Epithelial cell of esophagus (primary cell): ENCODE measurements around the gene LSS.

Experiments used
- DNase-seq: peaks from one replicate; pipeline ENCODE4 v3.0.0; 2010; ENCODE audit warnings: low read depth
- H3K4me3 ChIP-seq: 2 replicates; pipeline ENCODE4 v1.5.1; 2011; ENCODE audit warnings: mild to moderate bottlenecking, low read length, control low read depth
- TF ChIP-seq, protein P1 (sequence below): IDR thresholded peaks from 2 replicates; pipeline ENCODE4 v1.5.1; 2011; ENCODE audit warnings: low read depth, mild to moderate bottlenecking, low read length, control low read depth, inconsistent platforms; ENCODE audit not compliant: insufficient read depth; ENCODE audit errors: missing control alignments

The LSS gene

DNA sequence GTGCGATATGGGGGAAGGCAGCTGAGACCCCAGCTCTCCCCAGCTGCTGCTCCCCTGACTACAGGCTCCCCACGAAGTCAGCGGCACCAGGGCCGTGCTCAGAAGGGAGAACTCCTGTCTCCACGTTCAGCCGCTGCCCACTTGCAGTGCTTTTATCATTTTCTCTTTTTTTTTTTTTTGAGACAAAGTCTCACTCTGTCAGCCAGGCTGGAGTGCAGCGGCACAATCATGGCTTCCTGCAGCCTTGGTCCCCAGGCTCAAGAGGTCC is 72.3 kb downstream of the LSS start:
- TF ChIP-seq, protein P1, sequence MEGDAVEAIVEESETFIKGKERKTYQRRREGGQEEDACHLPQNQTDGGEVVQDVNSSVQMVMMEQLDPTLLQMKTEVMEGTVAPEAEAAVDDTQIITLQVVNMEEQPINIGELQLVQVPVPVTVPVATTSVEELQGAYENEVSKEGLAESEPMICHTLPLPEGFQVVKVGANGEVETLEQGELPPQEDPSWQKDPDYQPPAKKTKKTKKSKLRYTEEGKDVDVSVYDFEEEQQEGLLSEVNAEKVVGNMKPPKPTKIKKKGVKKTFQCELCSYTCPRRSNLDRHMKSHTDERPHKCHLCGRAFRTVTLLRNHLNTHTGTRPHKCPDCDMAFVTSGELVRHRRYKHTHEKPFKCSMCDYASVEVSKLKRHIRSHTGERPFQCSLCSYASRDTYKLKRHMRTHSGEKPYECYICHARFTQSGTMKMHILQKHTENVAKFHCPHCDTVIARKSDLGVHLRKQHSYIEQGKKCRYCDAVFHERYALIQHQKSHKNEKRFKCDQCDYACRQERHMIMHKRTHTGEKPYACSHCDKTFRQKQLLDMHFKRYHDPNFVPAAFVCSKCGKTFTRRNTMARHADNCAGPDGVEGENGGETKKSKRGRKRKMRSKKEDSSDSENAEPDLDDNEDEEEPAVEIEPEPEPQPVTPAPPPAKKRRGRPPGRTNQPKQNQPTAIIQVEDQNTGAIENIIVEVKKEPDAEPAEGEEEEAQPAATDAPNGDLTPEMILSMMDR = no peak
- no peak for DNase-seq
- H3K4me3 ChIP-seq = no peak overlapping the region

DNA sequence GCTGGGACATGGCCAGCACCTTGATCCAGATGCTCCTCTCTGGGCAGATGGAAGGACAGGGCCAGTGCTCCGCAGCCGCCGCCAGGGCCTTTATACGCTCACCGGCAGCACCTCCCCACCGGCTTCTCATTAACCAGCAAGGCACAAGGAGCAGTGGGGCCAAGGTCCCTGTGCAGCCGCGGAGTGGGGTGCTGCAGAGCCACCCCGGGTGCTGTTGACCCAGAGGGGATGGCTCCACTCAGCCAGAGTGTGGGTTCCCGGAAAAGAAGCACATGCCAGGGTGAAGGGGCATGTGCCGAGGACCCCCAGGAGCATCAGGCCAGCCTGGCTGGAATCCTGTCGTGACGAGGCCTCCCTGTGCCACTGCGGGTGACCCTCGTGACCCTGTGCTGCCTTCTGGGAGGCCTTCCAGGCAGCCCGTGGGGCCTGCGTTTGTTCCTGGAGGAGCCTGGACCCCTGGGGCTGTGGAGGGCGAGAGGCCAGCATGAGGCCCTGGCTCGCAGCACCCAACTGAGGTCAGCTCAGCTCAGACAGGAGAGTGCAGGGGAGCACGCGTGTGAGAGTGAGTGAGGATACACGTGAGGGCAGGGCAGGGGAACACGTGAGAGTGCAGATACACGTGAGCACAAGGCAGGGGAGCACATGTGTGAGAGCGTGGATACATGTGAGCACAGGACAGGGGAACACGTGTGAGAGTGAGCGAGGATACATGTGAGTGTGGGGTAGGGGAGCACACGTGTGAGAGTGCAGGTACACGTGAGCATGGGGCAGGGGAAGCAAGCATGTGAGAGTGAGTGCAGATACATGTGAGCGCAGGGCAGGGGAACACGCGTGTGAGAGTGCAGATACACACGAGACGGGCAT is 72.8 kb downstream of the LSS start, which contains the start of gene FTCD:
TSS of gene FTCD (minus strand) at position 66 of the 864 bp plus-strand sequence. CDS start at position 10, 56 bp downstream.
- DNase-seq = no peak
- TF ChIP-seq, protein P1 = no peak
- H3K4me3 ChIP-seq = no peak within 1 kb of the TSS

DNA sequence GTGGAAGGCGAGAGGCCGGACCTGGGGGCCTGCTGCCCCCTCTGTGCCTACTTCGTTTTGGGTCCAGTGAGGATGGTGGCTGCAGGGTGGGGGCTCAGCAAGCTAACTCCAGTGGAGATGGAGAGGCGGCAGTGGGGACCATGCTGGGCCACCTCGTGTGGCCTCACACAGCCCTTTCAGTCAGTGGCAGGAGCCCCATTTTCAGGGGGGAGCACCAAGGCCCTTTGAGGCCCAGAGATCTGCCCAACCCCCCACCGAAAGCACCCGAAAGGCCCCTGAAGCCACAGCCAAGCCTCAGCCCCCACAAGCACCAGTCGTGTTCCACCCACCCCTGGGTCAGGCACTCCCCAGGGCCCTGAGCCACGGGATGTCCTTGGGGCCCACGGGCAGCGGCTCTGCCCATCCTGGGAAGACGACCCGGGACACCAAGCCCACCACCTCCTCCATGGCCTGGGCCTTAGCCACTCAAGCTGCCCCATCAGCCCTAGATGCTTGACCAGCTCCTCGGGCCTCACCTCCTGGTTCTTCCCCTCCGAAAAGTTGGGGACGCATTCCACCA is 73.5 kb downstream of the LSS start:
- no peak for DNase-seq

DNA sequence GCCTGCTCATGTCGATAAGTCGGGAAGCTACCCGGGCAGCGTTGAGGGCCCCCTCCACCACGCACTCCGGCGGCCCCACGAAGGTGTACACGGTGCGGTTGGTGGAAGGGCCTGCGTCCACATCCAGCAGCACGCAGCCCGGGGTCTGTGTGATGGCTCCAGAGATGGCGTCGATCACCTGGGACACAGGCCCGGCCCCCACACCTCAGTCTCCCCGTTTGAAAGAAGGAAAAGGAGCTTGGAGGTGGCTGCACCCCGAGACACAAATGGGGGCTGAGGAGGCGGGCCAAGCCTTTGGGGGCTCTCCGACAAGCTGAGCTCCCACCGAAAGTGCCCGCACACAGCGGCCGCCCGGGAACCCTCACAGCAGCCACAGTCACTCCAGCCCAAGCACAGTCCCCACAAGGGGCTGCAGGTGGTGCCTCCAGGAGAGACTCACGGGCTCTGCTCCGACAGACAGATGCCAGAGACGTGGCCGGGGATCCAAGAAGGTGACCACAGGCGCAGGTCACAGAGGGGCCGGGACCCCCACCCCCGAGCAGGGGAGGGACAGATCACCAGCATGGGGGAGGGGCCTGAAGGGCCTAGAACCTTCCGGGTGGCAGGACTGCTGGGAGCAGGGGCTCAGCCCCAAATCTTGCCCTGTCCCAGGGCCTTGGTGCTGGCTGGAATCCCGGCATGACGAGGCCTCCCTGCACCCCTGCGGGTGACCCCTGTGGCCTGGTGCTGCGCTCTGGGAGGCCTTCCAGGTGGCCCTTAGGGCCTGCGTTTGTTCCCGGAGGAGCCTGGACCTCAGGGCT is 74.2 kb downstream of the LSS start:
- DNase-seq = no peak
- TF ChIP-seq, protein P1 = no peak
- no peak overlapping the region for H3K4me3 ChIP-seq

More for the DNA sequence above, 73.5 kb downstream of the LSS start:
- H3K4me3 ChIP-seq = no peak overlapping the region
- TF ChIP-seq, protein P1 = no peak

DNA sequence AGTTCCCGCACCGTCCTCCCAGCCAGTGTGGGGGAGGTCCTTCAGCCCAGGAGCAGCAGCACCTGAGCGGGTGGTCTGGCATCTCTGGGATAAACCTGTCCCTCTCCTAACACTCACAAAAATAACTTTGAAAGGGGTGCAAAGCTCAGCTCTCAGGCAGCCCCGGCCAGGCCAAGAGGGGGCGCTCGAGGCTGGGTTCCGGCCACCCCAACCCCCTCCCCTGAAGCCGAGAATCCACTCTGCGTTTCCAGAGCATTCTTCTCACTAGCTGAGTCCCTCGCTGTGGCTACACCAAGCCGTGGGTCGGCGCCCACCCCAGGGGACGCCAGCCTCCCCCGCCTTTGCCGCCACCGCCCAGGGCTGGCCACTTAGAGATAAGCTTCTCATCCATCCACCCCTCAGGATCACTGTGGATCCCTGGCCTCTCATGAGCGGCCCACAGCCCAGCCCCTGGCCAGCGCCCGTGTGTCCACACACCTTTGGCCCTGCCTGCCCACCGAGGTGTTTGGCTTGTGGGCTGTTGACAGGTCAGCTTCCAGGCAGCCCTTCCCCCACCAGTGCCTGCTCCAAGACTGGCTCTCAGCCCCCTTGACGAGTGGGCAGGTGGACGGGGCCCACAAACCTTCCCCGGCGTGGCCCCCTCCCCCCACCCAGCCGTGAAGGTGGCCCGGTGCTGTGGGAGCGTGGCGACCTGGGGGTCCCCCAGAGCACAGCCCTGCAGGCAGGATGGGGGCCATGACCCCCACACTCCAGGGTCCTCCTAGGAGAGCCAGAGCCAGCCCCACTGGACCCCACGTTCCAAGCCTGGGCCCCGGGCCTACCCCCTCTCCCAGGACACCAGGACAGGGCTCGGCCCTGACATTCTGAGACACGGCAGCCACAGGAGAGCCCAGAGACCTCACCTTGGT is 75.1 kb downstream of the LSS start:
- DNase-seq = peak; percentile 13
- peak overlapping the region; percentile 24 for H3K4me3 ChIP-seq
- TF ChIP-seq, protein P1 = peak; percentile 75

DNA sequence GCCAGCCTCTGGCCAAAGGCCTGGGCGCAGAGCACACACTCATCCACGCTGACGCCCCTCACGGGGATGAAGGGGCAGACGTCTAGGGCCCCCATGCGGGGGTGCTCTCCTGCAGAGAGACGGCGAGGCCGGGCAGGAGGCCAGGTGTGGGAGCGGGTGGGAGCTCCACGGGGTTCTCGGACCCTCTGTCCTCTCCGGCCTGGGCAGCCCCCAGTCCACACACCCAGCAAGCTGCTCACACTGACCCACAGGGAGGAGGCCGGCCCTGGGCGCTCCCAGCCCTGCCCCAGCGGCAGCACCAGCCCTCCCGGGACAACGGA is 75.7 kb downstream of the LSS start:
- H3K4me3 ChIP-seq = peak overlapping the region; percentile 24
- no peak for DNase-seq
- TF ChIP-seq, protein P1 = no peak
